Omental fat pad (tissue), 4 donors: ENCODE results near the gene TCF7L2. TPM values are rescaled to one million over a fixed set of nuclear protein-coding genes. Genes with fewer than 3 reads are reported as not detected.

ENCODE experiments used
- ATAC-seq: fragments of 150-250 bp; one replicate; pipeline ENCODE4 v1.9.1; 2016; ENCODE audit warnings: mild to moderate bottlenecking, moderate library complexity; ENCODE audit not compliant: low FRiP score
- DNase-seq: peaks from one replicate; pipeline ENCODE4 v3.0.0-alpha.2; 2019; ENCODE audit warnings: low spot score
- CTCF ChIP-seq, 3 donors: fragments of 450-650 bp; IDR thresholded peaks; one replicate each; pipeline ENCODE4 v1.5.1; 2016 to 2017; ENCODE audit warnings: antibody characterized with exemption in 3 of 3, mild to moderate bottlenecking in 3 of 3, moderate library complexity in 2 of 3
- total RNA-seq, 4 donors: library from RNA; depleted of rRNA; stranded (reverse); fragments of >200 nt; gene quantifications; one replicate each; pipeline ENCODE4 v1.1.0, GENCODE V29; 2016

The TCF7L2 gene
- total RNA-seq, 4 donors from 2014 or later: 22.5 to 30.6 (median 28.5) TPM

DNA sequence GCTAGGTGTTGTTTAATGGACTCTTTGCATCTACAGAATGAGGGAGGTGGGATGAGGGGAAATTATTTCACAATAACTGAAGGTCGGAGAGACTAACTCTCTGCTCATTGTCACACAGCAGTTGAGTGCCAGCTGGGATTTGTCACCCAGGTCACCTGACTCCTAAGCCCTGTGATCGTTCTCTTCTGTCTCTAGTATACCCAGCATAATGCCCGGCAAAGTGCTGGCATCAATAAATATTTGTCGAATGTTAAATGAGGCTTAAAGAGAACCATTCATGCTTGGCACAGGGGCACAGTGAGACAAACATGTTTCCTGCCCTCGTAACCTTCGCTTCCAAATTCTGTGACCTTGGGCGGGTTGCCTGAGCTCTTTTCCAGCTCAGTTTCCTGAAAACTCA lies 70.8 kb downstream of the TCF7L2 start:
- ATAC-seq (no peak), DNase-seq (no peak)
- TF ChIP-seq CTCF (IDR thresholded peaks at IDR 0.05): no peak

DNA sequence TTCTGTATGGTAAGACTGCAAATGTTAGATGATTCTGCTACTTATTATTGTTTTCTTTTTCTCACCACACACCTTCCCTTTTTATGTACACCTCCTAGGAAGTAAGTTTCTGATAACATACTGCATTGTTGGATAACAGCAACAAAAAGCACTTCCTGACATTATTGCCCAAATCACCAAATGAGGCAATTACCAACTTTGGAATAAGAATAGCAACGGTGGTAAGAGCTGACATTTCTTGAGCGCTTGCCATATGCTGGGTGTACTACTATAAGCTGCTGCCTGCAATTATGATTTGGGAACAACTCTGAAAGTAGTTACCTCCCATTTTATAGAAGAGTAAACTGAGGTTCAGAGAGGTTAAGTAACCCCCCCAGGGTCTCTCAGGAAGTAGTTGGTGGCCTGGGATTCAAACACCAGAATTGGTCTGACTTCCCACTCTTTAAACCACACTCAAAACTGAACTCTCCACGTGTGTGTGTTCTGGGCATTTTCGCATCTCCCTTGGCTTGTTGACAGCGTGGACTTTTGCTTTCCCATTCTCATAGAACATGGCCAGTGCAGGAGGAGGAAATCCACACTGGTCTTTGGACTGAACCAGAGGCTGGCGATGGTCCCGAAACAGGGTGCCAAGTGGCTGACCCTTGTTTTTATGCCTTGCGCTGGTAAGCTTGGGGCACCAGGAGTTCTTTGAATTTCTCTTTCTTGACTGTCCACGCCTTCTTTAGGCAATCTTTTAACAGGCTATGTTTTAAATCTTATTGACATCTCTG lies 71.4 kb downstream of the TCF7L2 start:
- TF ChIP-seq CTCF (IDR thresholded peaks at IDR 0.05): no peak
- DNase-seq (no peak), ATAC-seq (no peak)

DNA sequence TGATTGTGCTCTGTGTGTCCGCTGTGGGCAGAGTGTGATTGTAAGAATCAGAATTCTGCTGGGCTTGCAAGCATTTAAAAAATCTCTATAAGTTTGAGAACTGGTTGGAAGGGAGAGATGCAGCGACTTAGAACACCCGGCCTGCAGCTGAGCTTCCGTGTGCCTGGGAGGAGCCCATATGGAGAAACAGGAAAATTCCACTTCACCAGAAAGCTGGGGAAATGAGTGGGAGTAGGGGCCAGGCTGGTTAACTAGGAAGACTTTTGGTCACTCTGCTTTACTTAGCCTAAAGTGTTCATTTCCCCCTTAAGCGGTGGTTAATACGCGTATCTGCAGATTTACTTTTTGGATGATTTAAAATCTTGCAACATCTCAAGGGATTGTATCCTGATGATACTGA lies 72.2 kb downstream of the TCF7L2 start:
- no peak for DNase-seq
- ATAC-seq: no peak
- TF ChIP-seq CTCF (IDR thresholded peaks at IDR 0.05): no peak

DNA sequence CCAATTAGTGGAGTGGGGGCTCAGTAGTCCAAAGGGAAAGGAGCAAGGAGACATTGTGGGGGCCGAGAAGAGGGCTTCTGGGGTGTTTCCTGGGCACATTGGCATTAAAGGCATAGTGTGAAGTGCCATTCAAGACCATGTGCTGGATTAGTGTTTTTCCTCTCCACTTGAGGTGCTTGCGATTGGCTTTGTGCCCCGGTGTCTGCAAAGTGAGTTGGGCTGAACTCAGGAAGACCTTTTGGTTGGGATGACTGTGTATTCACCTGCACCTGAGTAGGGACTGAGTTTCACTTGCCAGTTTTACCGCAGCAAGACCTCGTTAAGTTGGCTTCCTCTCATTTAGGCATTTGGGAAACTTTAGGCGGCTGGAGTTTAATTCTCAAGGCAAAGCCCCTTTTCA lies 73.0 kb downstream of the TCF7L2 start:
- DNase-seq: no peak
- no peak for TF ChIP-seq CTCF (IDR thresholded peaks at IDR 0.05)
- no peak for ATAC-seq

DNA sequence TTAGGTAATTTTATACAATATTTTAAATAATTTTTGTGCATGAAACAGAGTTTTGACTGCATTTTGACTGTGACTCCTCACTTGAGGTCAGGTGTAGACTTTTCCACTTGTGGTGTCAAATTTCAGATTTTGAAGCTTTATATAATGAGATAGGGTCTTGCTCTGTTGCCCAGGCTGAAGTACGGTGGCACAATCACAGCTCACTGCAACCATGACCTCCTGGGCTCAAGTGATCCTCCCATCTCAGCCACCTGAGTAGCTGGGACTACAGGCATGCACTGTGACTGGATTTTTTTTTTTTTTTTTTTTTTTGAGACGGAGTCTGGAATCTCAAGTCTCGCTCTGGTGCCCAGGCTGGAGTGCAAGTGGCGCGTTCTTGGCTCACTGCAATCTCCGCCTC lies 74.9 kb downstream of the TCF7L2 start:
- ATAC-seq: no peak
- no peak for TF ChIP-seq CTCF (IDR thresholded peaks at IDR 0.05)
- no peak for DNase-seq

GRCh38 chr10:113025487-113025886 lies 75.4 kb downstream of the TCF7L2 start:
- TF ChIP-seq CTCF (IDR thresholded peaks at IDR 0.05): no peak
- ATAC-seq (no peak), DNase-seq (no peak)

DNA sequence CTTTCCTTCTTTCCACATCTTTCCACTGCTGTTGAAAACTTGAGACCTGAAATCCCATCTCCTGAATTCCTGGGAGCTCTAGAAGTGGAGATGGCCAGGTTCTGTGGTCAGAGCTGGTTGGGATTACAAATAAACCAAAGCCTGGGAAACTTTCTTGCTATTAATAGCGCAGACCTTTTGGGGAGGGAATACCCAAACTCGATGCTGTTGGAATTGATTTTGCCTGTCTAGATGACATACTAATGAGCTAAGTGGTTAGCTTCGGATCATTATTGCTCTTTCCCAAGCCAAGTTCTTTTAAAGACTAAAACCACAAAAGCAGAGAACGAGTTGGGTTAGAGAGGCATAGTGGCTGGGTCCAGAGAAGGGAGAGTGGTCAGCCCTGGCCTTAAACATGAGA lies 76.6 kb downstream of the TCF7L2 start:
- no peak for ATAC-seq
- TF ChIP-seq CTCF (IDR thresholded peaks at IDR 0.05): no peak
- no peak for DNase-seq
